CD4-positive, alpha-beta T cell treated with Interleukin-2 at 100 ng/mL for 4 hours (primary cell): ENCODE measurements around the gene BEST3.
"Not testable (repeated sequence)": the region's sequence is repeated elsewhere in the genome, so short reads cannot be mapped to it uniquely, and the experiment has no call there.

Experiments used
- DNase-seq: peaks from one replicate; pipeline ENCODE4 v3.0.0-alpha.2; 2020; ENCODE audit warnings: low spot score

BEST3 gene

DNA sequence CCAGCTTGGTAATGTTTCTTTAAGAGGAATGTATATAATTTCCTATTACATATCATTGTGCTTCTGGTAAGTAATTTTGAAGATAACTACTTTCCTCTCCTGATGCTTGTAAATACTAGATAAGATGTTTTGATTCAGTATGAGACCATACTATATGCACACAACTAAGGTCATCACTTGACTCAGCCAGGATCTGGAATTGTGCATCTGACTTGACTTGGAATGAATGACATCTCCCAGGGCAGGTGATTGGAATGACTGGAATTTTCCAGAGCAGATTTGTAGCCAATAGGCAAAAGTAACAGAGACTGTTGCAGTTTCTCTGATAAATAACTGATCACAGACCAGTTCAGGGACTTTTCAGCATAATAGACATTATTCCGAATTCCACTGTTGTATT, 11.1 kb downstream of the BEST3 start:
- DNase-seq: no peak

DNA sequence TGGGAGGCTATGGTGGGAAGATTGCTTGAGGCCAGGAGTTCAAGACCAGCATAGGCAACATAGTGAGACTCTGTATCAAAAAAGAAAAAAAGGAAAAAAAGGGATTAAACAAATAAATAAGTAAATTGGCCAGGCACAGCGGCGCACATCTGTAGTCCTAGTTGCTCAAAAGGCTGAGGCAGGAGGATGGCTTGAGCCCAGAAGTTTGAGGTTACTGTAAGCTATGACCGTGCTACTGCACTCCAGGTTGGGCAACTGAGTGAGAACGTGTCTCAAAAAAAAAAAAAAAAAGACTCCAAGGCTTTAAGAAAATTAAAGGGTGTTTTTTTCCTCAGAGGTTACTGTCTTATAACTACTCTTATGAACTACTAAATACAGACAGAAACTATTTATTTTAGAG, 11.7 kb downstream of the BEST3 start:
- DNase-seq: no peak

DNA sequence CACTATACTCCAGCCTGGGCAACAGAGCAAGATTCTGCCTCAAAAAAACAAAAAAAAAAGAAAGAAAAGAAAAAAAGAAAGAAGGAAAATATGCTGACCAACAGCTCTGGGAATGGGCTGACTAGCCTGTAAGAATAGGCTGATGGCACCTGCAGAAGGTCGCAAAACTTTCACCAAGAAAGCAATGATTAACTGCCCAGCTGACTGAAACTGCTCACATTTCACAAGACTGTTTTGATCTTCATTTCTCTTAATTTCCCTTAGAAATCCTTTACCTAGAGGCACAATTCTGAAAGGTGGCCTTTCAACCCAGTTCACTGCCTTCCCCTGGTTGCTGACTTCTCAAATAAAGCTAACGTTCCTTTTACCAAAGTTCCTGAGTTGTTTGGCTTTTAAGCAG, 12.4 kb downstream of the BEST3 start:
- DNase-seq: no peak

DNA sequence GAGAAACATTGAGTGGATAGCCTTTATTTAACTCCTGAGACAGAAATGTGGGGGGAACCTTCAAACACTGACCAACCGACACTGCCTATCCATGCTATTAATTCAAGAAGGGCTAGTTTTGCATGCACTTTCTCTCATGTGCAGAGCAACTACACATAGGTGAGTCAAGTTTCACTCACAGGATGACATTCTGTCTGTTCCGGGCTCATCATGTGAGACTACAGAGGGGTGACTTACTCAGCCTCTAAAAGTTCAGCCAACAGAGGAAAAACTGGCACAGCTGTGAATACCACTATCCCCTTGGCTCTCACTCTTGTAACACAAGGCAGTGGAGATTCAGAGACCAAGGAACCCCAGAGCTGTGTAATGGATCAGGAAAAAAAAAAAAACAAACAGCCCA, 13.3 kb downstream of the BEST3 start:
- no peak for DNase-seq

DNA sequence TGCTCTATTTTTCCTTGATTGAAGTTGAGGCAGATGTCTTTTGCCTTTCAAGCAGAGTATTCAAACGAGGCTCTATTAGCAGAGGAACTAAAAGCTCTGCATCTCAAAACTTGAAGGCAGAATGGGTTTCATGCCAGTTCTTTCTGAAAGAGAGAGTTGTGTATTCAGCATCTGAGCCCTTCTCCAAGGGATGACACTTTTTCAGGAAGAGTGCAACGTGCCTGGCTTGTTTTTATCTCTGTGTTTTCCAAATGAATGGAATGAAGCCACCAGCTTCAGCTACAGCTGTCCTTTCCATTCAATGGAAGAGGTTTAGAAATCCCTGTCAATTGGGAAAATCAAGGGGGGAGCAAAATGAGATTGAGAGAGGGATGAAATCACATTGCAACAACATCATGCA, 14.6 kb downstream of the BEST3 start:
- no peak for DNase-seq

DNA sequence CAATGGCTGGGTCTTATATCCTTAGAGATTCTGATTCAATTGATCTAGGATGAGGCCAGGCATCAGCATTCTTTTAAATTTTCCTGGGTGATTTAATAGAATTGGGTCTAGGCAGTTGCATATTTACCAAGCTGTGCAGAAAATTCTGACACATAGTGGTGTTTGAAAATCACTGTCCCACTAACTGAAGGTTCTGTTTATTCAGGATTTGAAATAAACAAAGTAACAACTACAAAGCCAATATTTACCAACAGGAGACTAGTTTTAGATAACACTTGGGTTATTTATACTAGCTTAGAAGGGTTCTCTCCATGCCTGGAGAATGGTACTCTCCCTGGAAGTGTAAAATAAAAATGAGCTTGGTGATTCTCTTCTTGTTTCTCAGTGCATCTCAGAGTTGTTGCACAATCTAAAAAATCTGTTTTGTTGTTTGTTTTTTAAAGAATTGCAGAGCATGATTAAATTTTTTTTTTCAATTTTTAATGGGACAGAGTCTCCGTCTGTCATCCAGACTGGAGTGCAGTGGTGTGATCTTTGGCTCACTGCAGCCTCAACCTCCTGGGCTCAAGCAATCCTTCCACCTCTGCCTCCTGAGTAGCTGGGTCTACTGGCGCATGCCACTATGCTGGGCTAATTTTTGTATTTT, 16.9 kb downstream of the BEST3 start:
- no peak for DNase-seq

DNA sequence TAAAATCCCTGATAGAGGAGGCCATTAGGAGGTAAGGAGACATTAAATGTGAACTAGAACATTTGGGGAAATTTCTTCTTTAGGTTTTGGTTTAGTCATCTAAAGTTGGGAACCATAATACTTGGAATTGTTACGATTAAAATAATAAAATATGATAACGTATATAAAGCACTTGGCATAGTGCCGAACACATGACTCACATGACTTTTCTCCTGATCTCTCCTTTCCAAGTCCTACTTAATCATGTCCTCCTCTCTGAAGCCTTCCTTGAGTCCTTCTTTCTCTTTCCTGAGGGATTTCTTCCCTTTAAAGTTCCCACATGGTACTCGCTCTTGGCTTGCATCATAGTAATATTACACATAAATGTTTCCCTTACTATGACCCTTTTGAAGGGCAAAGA, 20.0 kb downstream of the BEST3 start:
- DNase-seq: no peak

DNA sequence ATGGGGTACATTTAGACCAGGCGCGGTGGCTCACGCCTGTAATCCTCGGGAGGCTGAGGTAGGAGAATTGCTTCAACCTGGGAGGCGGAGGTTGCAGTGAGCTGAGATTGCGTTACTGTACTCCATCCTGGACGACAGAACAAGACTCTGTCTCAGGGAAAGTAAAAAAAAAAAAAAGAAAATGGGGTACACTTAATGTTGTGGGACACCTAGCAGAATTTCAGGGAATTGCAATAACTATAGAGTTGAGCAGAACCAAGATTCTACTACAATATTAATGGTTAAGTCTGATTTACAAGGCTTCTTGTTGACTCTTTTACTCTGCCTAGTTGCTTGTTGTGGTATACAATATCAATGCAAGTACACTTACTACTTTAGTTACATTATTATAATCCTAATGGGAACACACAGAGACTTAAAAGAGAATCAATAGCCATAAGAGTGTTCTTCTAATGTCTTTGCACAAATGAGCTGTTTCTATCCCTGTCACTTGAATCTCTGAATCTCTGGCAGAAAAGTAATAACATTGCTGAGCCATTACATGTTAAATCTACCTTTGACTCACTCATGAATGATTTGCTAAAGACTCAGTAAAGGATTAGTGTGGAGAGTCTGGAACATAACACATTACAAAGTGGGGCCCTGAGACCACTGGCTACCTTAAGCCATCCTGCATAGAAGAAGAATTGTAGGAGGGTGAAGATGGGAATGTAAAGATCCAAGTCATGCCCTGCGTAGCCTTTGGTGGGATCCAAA, 22.7 kb downstream of the BEST3 start:
- DNase-seq: no peak

DNA sequence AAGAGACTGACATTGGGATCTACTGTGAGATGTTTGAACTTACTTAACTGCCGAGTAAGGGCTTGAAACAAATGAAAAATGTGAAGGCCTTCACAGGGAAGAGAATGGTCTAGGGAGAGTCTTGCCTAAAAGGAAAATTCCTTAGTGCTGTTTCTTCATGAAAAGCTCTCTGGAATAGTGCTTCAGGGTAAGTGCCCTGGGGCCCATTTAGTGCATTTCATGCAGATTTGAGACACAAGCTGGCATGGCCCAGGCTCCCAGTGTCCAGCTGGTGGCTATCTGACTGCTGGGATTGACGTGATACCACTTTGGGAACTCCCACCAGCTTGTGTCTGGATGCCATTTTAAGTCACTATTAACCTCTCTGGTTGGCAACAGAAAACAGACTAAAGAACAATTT, 26.9 kb downstream of the BEST3 start:
- no peak for DNase-seq

DNA sequence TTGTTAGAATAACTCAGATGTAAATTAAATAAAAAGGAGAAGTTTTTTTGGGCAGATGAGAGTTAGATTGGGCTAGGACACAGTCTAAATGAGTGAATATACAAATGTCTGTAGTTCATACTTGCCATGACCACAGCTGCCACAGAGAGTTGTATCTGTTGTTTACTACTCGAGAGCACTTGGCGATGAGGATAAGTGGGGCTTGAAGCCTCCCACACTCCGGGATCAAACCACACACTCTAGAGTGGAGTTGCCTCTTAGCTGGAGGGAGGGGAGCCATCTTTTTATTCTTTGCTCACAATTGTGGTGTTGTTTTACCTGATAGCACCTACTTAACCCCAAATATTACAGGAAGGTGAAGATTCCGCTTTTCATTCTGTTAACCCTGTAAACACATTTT, 27.5 kb downstream of the BEST3 start:
- no peak for DNase-seq

DNA sequence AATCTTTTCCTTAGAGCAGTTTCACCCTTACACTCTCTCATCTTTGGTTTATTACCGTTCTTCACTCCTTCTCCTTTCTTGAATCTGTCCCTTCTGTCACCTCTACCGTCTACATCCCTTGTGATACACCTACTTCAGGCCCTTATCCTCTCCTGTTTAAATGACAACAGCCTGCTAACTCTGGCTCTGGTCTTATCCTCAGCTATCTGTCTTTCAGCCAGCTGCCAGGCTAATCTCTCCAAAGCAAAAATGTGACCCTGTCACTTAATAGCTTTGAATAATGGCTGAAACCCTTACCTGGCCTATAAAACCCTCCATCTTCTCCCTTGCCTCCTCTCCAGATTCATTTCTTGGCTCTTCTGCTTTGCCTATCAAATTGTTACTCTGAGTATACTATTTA, 32.3 kb downstream of the BEST3 start:
- no peak for DNase-seq

DNA sequence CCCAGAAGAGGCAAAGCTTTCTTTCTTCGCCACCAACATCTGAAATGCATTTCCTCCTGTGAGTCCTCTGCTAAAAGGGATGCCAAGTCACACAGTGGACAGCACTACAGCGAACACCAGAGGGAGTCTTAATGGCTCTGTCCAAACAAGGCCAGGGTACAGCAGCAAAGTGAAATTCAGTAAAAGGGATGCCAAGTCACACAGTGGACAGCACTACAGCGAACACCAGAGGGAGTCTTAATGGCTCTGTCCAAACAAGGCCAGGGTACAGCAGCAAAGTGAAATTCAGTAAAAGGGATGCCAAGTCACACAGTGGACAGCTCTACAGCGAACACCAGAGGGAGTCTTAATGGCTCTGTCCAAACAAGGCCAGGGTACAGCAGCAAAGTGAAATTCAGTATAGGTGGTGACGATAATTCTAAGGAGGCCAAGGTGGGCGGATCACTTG, 34.1 kb downstream of the BEST3 start:
- not testable (repeated sequence) for DNase-seq

DNA sequence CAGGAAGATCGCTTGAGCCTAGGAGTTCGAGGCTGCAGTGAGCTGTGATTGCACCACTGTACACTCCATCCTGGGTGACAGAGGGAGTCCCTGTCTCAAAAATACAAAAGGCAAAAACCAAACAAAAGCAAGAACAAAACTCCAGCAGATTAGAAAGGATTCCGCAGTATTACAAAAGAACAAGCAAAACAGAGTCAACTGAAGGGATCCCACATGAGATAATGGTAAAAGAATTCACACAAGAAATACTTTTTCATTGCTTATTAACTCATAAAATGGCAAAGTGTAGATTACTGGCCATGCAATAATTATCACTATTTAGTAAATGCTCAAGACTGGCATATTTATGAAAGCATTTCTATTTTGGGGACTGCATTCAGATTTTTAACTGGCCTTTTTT, 35.4 kb downstream of the BEST3 start:
- no peak for DNase-seq

DNA sequence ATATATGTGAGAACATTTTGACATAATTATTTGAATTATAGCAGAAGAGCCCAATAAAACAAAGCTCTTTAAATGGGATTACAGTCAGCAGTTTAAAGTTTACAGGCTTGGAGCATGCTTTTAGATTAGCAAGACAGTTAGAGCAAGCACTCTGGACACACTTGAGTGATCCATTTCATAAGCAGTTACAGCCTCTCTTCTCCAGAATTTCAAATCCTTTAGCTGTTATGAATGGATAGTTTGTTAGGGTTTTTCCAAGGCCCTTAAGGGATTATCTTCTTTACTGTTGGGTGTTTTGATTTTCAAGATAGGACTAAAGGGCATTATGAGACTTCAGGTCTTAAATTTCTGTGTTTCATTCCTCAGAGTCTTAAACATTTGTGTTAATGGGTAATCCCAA, 36.3 kb downstream of the BEST3 start:
- no peak for DNase-seq

DNA sequence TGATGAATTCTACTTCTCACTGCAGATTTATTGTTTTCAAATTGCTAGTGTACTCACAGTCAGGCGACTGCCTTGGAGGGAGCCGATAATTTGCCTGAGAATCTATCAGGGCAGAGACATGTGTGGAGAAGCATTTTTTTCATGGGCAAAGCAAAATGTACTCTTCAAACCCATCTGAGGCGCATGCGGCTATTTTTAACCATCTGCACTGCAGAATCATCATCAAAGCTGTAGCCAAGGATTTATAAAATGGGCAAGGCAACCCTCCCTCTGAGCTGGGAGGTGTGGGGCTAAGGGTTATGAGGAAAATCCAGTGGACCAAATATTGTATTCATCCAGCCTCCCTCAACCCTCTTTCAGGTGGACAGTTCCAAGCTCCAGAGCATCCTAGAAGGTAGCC, 37.7 kb downstream of the BEST3 start:
- no peak for DNase-seq

DNA sequence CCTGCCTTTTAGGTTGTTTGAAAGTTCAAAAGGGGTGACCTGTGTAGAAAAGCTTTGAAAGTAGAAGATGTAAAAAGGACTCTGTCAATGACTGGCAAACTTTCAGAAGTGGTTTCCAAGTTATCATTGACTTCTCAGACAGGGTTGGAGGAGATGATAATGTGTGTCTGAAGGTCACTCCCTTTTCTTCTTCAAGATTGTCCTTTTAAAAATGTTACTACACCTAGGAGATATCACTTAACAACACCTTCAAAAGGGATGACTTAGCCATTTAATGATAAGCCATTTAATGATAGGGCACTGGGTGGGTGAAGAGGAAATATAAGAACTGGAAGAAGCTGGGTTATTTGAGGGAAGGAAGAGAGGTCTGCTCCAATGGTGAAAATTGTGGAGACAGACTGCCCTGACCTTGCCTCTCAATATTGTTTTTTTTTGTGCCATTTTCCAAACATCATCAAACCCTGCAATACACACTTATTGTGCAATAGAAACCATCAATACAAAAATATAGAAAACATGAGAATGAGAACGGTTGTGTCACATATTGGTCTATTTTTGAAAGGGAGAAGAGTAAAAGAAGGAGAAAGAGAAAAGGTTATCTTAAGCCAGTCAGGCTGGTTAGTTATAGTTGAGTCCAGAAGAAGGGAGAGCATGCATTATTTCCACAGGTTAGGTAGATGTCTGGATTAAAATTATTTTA, 38.8 kb downstream of the BEST3 start:
- DNase-seq: no peak

DNA sequence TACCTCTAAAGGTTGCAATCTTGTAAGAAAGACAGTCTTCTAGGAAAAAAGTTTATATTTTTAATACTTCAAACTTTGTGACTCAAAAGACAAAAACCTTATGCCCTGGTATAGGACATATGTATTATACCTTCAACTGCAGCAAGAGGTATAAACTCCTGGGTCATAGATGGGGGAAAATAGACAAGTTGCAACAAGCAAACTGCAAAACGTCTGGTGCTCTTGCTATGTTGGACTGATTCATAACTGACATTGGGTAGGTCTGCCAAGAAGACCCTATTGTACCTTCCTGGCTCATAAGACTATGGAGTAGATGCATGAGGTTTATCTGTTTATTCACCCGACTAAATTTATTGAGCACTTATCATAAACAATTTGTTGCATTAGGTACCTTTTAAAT, 40.9 kb downstream of the BEST3 start:
- DNase-seq: no peak

DNA sequence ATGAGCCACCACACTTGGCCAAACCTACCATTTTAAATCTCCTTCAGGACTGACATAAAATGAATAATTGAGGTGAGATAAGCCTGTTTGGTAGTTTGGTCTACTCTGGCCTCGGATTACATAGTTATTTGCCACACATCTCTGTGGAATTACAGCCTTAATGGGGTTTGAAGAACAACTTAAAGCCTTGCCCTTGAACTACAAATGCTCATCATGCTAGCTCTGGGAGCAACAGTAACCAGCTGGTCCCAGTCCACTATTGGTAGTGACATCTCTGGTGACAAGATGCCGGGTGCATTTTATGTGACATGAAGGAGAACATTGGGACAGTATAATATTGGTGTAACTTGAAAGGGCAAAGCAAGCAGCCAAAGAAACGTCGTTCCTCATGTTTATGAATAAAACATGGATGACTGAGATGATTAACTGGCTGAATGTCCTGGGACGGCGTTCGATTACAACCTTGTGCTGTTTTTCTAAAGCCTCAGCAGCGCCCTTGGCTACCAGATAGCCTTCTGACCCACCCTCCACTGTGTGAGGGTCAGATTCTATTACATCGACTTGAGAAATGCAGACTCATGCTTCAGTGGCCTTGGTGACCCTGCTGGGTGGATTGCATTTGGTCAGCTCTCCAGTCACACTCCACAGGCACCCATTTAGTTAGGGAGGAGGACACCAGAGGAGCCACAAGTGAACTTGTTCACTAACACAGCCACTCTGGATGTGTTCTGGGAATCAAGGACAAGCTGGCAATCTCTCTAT, 41.5 kb downstream of the BEST3 start:
- no peak for DNase-seq

DNA sequence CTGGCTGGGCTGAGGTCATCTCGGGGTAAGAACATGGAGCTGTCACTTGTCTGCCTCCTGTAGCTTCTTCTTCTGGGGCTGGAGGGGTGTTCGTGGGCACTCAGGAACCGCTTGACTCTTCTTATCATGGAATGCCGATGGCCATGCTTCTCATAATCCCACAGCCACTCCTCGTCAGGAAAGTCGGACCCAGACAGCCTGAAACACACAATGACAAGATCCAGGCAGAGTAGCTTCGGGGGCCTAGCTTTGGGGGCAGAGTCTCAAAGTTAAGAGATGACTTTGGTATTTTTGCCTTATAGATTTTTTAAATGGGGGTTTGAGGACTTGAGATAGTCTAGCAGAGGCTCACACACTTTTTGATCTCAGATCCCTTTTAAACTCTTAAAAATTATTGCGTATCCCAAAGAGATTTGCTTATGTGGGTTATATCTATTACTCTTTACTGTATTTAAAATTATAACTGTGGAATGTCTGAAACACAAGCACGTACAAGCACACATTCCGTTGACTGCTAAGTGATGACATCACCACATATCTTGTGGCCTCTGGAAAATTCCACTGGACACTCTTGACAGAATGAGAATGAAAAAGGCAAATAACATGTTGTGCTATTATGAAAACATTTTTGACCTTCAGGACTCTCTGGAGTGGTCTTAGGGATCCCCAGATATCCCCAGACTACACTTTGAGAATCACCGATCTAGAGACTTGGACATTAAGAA, 43.3 kb downstream of the BEST3 start:
- DNase-seq: no peak

DNA sequence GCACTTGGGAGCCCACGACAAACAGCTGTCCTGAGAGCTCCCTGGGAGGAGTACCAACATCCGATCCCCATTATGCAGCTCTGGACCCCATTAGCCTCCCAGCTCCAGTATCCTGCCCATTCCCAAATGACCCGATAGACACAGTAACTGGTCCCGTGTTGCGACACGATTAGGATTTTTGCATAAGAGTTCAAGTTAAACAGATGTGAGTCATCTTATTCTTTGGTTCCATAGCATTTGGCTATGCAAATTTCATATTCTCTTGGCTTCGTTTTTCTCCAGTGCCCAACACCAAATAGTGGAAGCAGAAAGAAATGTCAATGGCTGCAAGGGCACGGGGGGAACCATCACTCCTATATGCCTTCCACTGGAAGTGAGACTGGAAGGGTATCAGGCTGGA, 45.4 kb downstream of the BEST3 start:
- no peak for DNase-seq

DNA sequence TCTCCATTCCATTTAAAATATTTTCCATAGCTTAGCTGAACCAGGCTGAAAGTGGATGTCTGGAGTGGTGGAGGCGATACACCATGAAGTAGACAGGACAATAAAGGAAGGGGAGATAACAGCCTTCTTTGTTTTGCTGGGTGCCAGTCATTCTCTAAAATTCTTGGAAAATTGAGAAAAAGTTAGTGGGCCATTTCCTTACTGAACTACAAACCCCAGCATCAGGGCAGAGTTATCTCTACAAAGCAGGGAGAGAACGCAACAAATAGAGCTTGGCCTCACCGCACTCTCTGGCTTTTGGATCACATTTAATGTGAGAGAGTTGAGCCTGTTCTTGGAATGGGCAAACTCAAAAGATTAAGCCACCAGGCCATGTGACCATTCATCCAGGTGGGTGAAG, 47.2 kb downstream of the BEST3 start:
- no peak for DNase-seq

DNA sequence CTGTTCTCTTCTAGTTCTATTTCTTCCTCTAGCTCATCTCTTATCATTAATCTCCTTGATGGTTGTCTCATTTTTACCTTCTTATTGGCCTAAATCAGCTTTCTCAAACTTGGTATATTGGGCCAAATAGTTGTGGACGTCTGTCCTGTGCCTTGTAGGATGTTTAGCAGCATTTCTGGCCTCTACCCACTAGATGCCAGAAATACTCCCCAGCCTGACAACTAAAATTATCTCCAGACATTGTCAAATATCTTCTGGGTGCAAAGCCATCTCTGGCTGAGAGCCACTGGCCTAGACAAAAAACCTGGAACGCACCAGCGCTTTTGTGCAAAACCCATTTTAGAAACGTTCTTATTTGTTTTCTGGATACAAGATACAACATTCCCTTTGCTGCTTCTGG, 49.6 kb downstream of the BEST3 start:
- DNase-seq: no peak
